Esophagus muscularis mucosa (tissue), 3 donors: ENCODE results near the gene RUNX3.

Source experiments
- CTCF ChIP-seq, 3 experiments: fragments of 200-600 bp in 2 of 3; fragments of 450-650 bp in 1 of 3; sonication (generic) in 2 of 3; IDR thresholded peaks; one replicate each; pipeline ENCODE4 v1.5.1; 2017 to 2019; ENCODE audit warnings: antibody characterized with exemption in 3 of 3, mild to moderate bottlenecking in 2 of 3, moderate library complexity in 1 of 3
- POLR2A ChIP-seq: fragments of 450-650 bp; IDR thresholded peaks from one replicate; pipeline ENCODE4 v1.6.1; 2017; ENCODE audit warnings: antibody characterized with exemption, moderate library complexity, mild to moderate bottlenecking, low read depth
- POLR2AphosphoS5 ChIP-seq, 2 donors: sonication (generic); formaldehyde crosslinking; IDR thresholded peaks; one replicate each; pipeline ENCODE4 v1.6.1; 2017; ENCODE audit warnings: antibody characterized with exemption in 2 of 2

GRCh38 chr1:24913616-24914225, 16.4 kb downstream of the RUNX3 start:
- TF ChIP-seq CTCF (IDR thresholded peaks at IDR 0.05) (no peak), POLR2AphosphoS5 (IDR thresholded peaks at IDR 0.05) (no peak), POLR2A (no peak)
